ENCODE measurements around the gene WDPCP. TPM values are rescaled to one million over a fixed set of nuclear protein-coding genes. Genes with fewer than 3 reads are reported as not detected.

The WDPCP gene
- total and polyA plus RNA-seq, 2 experiments from 2014 or later, result 8.8 to 20.4 TPM

- TF ChIP-seq, protein P1, sequence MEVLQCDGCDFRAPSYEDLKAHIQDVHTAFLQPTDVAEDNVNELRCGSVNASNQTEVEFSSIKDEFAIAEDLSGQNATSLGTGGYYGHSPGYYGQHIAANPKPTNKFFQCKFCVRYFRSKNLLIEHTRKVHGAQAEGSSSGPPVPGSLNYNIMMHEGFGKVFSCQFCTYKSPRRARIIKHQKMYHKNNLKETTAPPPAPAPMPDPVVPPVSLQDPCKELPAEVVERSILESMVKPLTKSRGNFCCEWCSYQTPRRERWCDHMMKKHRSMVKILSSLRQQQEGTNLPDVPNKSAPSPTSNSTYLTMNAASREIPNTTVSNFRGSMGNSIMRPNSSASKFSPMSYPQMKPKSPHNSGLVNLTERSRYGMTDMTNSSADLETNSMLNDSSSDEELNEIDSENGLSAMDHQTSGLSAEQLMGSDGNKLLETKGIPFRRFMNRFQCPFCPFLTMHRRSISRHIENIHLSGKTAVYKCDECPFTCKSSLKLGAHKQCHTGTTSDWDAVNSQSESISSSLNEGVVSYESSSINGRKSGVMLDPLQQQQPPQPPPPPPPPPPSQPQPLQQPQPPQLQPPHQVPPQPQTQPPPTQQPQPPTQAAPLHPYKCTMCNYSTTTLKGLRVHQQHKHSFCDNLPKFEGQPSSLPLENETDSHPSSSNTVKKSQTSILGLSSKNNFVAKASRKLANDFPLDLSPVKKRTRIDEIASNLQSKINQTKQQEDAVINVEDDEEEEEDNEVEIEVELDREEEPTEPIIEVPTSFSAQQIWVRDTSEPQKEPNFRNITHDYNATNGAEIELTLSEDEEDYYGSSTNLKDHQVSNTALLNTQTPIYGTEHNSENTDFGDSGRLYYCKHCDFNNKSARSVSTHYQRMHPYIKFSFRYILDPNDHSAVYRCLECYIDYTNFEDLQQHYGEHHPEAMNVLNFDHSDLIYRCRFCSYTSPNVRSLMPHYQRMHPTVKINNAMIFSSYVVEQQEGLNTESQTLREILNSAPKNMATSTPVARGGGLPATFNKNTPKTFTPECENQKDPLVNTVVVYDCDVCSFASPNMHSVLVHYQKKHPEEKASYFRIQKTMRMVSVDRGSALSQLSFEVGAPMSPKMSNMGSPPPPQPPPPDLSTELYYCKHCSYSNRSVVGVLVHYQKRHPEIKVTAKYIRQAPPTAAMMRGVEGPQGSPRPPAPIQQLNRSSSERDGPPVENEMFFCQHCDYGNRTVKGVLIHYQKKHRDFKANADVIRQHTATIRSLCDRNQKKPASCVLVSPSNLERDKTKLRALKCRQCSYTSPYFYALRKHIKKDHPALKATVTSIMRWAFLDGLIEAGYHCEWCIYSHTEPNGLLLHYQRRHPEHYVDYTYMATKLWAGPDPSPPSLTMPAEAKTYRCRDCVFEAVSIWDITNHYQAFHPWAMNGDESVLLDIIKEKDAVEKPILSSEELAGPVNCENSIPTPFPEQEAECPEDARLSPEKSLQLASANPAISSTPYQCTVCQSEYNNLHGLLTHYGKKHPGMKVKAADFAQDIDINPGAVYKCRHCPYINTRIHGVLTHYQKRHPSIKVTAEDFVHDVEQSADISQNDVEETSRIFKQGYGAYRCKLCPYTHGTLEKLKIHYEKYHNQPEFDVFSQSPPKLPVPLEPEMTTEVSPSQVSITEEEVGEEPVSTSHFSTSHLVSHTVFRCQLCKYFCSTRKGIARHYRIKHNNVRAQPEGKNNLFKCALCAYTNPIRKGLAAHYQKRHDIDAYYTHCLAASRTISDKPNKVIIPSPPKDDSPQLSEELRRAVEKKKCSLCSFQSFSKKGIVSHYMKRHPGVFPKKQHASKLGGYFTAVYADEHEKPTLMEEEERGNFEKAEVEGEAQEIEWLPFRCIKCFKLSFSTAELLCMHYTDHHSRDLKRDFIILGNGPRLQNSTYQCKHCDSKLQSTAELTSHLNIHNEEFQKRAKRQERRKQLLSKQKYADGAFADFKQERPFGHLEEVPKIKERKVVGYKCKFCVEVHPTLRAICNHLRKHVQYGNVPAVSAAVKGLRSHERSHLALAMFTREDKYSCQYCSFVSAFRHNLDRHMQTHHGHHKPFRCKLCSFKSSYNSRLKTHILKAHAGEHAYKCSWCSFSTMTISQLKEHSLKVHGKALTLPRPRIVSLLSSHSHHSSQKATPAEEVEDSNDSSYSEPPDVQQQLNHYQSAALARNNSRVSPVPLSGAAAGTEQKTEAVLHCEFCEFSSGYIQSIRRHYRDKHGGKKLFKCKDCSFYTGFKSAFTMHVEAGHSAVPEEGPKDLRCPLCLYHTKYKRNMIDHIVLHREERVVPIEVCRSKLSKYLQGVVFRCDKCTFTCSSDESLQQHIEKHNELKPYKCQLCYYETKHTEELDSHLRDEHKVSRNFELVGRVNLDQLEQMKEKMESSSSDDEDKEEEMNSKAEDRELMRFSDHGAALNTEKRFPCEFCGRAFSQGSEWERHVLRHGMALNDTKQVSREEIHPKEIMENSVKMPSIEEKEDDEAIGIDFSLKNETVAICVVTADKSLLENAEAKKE (CRISPR knock-in tag; IDR thresholded peaks at IDR 0.05), result no peak
Measured at GRCh38 chr2:63484901-63485300, 103.4 kb downstream of the WDPCP start (continued).

GRCh38 chr2:63484481-63484880 lies 103.8 kb downstream of the WDPCP start:
- Histone ChIP-seq H3K9me2 (ENCODE audit: insufficient read depth) (no peaks in the 10 kb centered on the region), H3K4me3 (no peak overlapping the region), H3K4me1 (ENCODE audit: insufficient read depth) (peaks cover 10% of the 10 kb centered on the region; the same call in 1 of the 2 replicates), H3F3A (replicated peaks; ENCODE audit: low read depth) (no peaks in the 10 kb centered on the region), H4K20me1 (replicated peaks; ENCODE audit: insufficient read depth) (no peaks in the 10 kb centered on the region), H3K79me2 (replicated peaks; ENCODE audit: insufficient read depth) (no peaks in the 10 kb centered on the region), H3K27me3 (ENCODE audit: insufficient read depth) (no peaks in the 10 kb centered on the region), H2AFZ (no peak overlapping the region), H3K36me3 (ENCODE audit: insufficient read depth) (no peaks in the 10 kb centered on the region), H3K4me2 (no peak overlapping the region), H3K27ac (ENCODE audit: low read depth) (no peak overlapping the region)
- H3K4me1 Mint-ChIP-seq, result peaks cover 15% of the 10 kb centered on the region
- no peak for ATAC-seq
- DNase-seq (ENCODE audit: low spot score), result no peak
- no peak overlapping the region; the same call in 1 of the 2 replicates for H3K27ac Mint-ChIP-seq
- H3K27me3 Mint-ChIP-seq (ENCODE audit: insufficient read depth, low read depth, poor library complexity), result no peaks in the 10 kb centered on the region
- no peak overlapping the region for H3K4me3 Mint-ChIP-seq
- peaks cover 4% of the 10 kb centered on the region; the same call in 2 of the 3 replicates for H3K36me3 Mint-ChIP-seq (ENCODE audit: low read depth)
- H3K9me3 Mint-ChIP-seq, result no peaks in the 10 kb centered on the region
- TF ChIP-seq, protein P2, sequence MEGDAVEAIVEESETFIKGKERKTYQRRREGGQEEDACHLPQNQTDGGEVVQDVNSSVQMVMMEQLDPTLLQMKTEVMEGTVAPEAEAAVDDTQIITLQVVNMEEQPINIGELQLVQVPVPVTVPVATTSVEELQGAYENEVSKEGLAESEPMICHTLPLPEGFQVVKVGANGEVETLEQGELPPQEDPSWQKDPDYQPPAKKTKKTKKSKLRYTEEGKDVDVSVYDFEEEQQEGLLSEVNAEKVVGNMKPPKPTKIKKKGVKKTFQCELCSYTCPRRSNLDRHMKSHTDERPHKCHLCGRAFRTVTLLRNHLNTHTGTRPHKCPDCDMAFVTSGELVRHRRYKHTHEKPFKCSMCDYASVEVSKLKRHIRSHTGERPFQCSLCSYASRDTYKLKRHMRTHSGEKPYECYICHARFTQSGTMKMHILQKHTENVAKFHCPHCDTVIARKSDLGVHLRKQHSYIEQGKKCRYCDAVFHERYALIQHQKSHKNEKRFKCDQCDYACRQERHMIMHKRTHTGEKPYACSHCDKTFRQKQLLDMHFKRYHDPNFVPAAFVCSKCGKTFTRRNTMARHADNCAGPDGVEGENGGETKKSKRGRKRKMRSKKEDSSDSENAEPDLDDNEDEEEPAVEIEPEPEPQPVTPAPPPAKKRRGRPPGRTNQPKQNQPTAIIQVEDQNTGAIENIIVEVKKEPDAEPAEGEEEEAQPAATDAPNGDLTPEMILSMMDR (conservative IDR thresholded peaks at IDR 0.05; ENCODE audit: low read depth in 2 of 2), result no peak
- TF ChIP-seq EZH2 (IDR thresholded peaks at IDR 0.05; ENCODE audit: low read depth, unreplicated experiment) (no peak), STAT1 (IDR thresholded peaks at IDR 0.05; ENCODE audit: unreplicated experiment) (no peak), NANOG (IDR thresholded peaks at IDR 0.05; ENCODE audit: borderline replicate concordance) (no peak), EZH2phosphoT487 (IDR thresholded peaks at IDR 0.05; ENCODE audit: unreplicated experiment) (no peak), ZNF331 (CRISPR knock-in tag; IDR thresholded peaks at IDR 0.05; ENCODE audit: low read depth) (no peak), ZNF114 (CRISPR knock-in tag; IDR thresholded peaks at IDR 0.05) (no peak)
- TF ChIP-seq, protein P1 (CRISPR knock-in tag; IDR thresholded peaks at IDR 0.05), result no peak
